DMS 273 treated with DMSO at 0.1 percent for 48 hours (cell line): ENCODE data around the gene SEMA3D.
A peak's percentile ranks its signal among the peaks of the same experiment; 100 is the strongest.

ENCODE experiments used
- DNase-seq: peaks from one replicate; lab custom pipeline; 2025; lab: John Stamatoyannopoulos, UW

SEMA3D gene

GRCh38 chr7:85078181-85078580, 108.7 kb downstream of the SEMA3D start:
- no peak for DNase-seq

DNA sequence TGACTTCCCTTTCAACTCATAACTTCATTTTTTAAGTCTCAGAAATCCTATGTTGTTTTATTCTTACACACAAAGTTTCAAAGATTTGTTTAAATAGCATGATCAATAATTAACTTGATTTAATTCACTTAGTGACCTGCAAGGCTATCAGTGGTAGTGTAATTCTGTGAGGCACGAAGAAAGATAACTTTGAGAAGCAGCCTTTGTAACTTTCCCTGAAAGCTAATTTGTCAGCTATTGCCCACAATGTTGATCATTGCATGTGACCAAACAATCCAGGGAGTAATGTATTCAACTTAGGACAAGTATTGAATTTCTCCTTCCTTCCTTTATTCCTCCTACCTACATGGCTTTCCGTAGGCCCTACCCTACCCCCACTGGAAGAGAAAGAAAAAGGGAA, 111.0 kb downstream of the SEMA3D start:
- DNase-seq = no peak

GRCh38 chr7:85074992-85075391, 111.9 kb downstream of the SEMA3D start:
- DNase-seq = no peak

GRCh38 chr7:85074016-85074415, 112.8 kb downstream of the SEMA3D start:
- no peak for DNase-seq

- no peak for DNase-seq
Measured at GRCh38 chr7:85070967-85071628, 115.8 kb downstream of the SEMA3D start.

DNA sequence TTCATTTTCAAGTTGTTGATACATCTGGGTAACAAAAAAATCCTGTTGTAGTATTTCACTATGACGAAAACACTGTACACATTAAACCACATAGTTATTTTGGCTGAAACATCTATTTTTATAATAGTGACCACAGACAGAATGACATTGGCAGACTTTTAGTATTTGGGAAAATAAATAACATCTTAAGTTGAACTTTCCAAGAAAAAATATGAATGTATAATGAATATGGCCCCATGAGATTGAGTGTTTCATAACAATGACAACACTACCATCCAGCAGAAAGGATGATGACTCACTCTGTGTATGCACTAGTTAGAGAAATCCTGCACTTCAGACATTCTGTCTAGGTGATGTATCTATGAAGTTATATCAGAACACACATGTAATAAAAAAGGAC, 118.1 kb downstream of the SEMA3D start:
- DNase-seq = no peak

- DNase-seq = no peak
Measured at GRCh38 chr7:85067371-85067770, 119.5 kb downstream of the SEMA3D start.

DNA sequence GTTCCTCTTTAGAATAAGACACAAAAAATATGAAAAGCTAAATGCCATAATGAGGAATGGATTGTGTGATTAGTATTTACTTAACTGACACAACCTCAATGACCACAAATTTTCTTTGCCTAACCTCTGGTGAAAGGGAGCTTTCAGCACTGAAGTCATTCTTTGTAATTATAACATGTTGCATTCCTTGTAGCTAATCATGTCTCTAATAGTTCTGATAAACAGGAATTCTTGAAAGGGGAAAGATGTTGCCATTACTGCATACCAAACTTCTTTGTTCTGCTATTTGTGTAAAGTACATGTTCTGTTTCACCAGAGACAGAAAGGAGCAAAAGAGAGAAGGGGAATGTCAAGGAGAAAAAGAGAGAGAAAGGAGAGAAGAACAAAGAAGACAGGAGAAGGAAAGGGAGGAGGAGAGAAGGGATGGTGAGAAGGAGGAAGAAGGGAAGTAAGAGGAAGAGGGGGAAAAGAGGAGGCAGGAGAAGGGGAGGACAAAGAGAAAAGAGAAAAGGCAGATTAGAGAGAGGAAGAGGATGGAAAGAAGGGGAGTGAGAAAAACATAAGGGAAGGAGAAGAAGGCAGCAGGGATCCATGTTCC, 120.9 kb downstream of the SEMA3D start:
- no peak for DNase-seq

- DNase-seq = no peak
Measured at GRCh38 chr7:85065306-85065705, 121.5 kb downstream of the SEMA3D start.

GRCh38 chr7:85062651-85063050, 124.2 kb downstream of the SEMA3D start:
- no peak for DNase-seq

GRCh38 chr7:85061456-85061855, 125.4 kb downstream of the SEMA3D start:
- DNase-seq = no peak

DNA sequence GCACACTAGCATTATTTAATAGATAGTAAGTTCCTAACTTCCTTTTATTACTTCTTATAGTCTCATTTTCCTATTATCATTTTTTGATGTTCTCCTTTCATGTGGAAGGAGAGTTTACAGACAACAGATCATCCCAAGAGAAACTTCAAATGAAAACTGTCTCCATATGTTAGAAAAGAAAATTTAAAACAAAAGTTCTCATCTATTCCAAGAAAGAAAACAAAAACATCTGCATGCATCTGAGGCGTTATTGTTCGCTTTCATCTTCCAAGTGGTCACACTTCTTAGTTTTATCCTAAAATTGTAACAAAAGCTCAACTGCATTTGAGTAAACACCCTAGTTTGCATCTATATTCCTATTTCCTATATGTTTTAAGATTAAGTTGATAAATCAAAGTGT, 126.2 kb downstream of the SEMA3D start:
- DNase-seq = no peak

- DNase-seq = no peak
Measured at GRCh38 chr7:85055906-85056305, 130.9 kb downstream of the SEMA3D start.

- DNase-seq = no peak
Measured at GRCh38 chr7:85055196-85055595, 131.7 kb downstream of the SEMA3D start.

DNA sequence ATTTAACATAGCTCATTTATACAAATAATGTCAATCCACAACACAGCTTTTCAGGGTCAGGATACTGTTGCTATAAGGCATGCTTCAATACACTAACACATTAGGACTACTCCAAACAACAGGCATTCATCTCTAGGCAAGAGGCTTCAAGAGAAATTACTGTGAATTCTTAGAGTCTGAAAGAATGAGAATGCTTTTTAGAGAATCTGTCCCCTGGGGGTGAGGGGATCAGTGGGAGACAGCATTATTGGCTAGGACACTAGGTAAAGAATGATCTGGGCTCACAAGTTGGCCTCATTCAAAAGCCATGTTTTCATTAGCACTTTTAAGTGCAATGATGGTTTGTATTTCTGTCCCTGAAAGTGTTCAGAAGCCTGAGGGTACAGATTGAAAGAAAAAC, 132.6 kb downstream of the SEMA3D start:
- no peak for DNase-seq

- DNase-seq = no peak
Measured at GRCh38 chr7:85052894-85053293, 134.0 kb downstream of the SEMA3D start.

GRCh38 chr7:85052056-85052737, 134.7 kb downstream of the SEMA3D start:
- DNase-seq = no peak

GRCh38 chr7:85046534-85046933, 140.3 kb downstream of the SEMA3D start:
- no peak for DNase-seq

- peak; percentile 32 for DNase-seq
Measured at GRCh38 chr7:85041605-85042216, 145.1 kb downstream of the SEMA3D start.

DNA sequence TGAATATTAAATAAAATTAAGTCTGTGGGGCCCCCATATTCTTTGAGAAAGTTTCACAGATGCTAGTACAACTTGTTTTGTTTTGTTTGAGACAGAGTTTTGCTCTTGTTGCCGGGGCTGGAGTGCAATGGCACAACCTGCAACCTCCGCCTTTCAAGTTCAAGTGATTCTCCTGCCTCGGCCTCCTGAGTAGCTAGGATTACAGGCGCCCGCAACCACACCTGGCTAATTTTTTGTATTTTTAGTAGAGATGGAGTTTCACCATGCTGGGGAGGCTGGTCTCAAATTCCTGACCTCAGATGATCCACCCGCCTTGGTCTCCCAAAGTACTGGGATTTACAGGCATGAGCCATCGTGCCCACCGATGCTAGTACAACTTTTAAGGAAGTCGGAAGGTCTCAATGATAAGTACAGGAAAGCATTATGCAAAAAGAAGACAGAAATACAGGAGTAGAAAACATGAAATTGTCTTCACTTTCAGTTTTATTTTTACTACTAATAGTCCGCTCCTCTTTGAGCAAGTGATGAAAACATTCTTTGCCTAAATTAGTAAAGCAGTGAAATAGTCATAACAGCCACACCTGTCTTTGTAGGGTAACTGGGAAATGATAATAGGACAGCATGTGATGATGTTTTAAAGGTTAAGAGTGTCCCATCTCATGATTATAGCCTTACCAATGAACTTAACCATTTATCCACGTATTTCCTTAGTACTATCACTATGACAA, 147.5 kb downstream of the SEMA3D start:
- DNase-seq = no peak

- DNase-seq = no peak
Measured at GRCh38 chr7:85038466-85038865, 148.4 kb downstream of the SEMA3D start.

DNA sequence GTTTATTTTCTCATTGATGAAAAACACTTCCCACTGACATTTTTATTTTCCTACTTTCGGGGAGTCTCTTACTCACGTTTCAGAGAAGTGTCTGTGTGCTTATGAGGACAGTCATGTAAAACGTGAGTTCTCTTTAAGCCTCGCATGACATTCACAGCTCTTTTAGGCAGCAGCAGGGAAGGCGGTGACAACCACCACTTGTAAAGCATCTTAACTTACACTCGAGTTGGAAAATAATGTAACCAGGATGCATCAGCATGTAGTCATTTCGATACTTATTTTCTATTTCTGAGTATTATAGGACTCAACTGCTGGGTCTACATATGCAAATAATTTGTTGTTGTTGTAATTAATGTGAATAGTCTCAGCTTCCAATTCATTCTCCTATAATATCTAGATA, 153.6 kb downstream of the SEMA3D start:
- no peak for DNase-seq
